Measurements from ENCODE around the gene LYSMD2.

GRCh38 chr15:51714911-51715310, 22.5 kb downstream of the LYSMD2 start:
- TF ChIP-seq GATA3 (IDR thresholded peaks at IDR 0.05; ENCODE audit: low read depth, low read length) (no peak), GATA2 (IDR thresholded peaks at IDR 0.05; ENCODE audit: low read depth, low read length) (no peak)

Measured in SH-SY5Y (cell line).